Panc1 (cell line): ENCODE results near the gene PSMA2.

ENCODE experiments used
- CTCF ChIP-seq: fragments of 450-650 bp; IDR thresholded peaks from 2 replicates; pipeline ENCODE4 v1.5.1; 2017; ENCODE audit warnings: mild to moderate bottlenecking
- REST ChIP-seq, 2 experiments: IDR thresholded peaks; 2 replicates each; pipeline ENCODE4 v1.6.1; 2011 to 2012; ENCODE audit warnings: low read depth in 2 of 2, control low read depth in 1 of 2, low read length in 1 of 2, mild to moderate bottlenecking in 1 of 2, moderate library complexity in 1 of 2; ENCODE audit not compliant: insufficient read depth in 1 of 2

GRCh38 chr7:42929449-42929848 lies 2.5 kb downstream of the PSMA2 start:
- no peak for TF ChIP-seq CTCF
- no peak for TF ChIP-seq REST (IDR thresholded peaks at IDR 0.05; ENCODE audit: insufficient read depth in 1 of 2, low read depth in 2 of 2, low read length in 1 of 2)
